Motor neuron (in vitro differentiated cells): Measurements from ENCODE around the gene SLC12A5. TPM values are rescaled to one million over a fixed set of nuclear protein-coding genes. Genes with fewer than 3 reads are reported as not detected.

ENCODE experiments used
- ATAC-seq, 8 experiments: fragments of 200-7000 bp; cut with Tn5 transposase; replicated peaks in 6 of 8; 2 replicates each; pipeline ENCODE4 v1.8.0; 2021; ENCODE audit warnings: mild to moderate bottlenecking in 8 of 8, moderate library complexity in 8 of 8
- H3K27ac ChIP-seq, 2 donors: fragments of 250-450 bp; sonication (Bioruptor Pico); 2 replicates each; pipeline ENCODE4 v1.9.0; 2021; ENCODE audit warnings: antibody characterized with exemption in 2 of 2, mild to moderate bottlenecking in 2 of 2, moderate library complexity in 1 of 2
- H3K4me1 ChIP-seq, 2 donors: fragments of 250-450 bp; sonication (Bioruptor Pico); replicated peaks in 1 of 2; 2 replicates each; pipeline ENCODE4 v1.6.1; 2021; ENCODE audit warnings: antibody characterized with exemption in 2 of 2, mild to moderate bottlenecking in 2 of 2, moderate library complexity in 1 of 2
- H3K4me3 ChIP-seq, 5 donors: fragments of 250-450 bp; sonication (Bioruptor Pico); 2 replicates each; pipeline ENCODE4 v1.9.0; 2021; ENCODE audit warnings: antibody characterized with exemption in 5 of 5, mild to moderate bottlenecking in 5 of 5, moderate library complexity in 4 of 5
- WGBS, 10 experiments: fragments of 450-650 bp; shearing (Covaris generic); methylation state at CpG; one replicate each; pipeline ENCODE4 v1.0.0; 2022; 5-methylcytosine and 5-hydroxymethylcytosine counted together
- in situ Hi-C, 9 experiments: fragments of 400-800 bp; cut with MboI; loops; one replicate each; pipeline ENCODE4 v1.15.0; 2021; ENCODE audit warnings: low sequenced_read_pairs in 9 of 9, low pct_unique_long_range_greater_than_20kb in 2 of 9; ENCODE audit not compliant: unreplicated experiment in 9 of 9
- total RNA-seq, 8 experiments: library from RNA; unstranded; fragments of 300-600 nt; gene quantifications; 2 replicates each; pipeline versions ENCODE4 v1.2.3 to v1.2.4, GENCODE V29; 2022

SLC12A5 gene
- total RNA-seq, 8 experiments from 2014 or later: 0.81 to 55.8 (median 25.1) TPM

DNA sequence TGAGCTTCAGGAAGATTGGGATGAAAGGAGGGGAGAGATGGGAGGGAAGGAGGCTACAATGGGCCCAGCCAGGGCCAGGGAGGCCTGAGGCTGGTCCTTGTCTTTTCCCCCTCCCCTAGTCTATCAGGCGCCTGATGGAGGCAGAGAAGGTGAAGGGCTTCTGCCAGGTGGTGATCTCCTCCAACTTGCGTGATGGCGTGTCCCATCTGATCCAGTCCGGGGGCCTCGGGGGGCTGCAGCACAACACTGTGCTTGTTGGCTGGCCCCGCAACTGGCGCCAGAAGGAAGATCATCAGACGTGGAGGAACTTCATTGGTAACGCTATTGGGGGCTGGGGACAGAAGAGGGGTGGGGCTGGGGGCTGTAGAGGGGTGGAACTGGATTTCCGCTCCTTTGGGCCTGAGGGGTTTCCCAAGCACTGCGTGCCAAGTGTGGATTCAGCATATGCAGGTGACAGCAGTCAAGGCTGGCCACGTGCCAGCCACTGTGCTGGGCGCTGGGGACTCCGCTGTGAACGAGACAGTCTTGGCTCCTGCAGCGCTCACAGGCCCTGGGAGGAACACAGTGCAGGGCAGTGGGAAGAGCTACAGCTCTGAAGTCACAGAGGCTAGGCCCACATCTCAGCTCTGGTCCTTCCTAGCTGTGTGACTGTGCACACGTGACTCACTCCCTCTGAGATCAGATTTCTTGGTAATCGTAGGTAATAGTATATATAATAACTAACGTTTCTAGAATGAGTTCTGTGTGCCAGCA lies 22.7 kb downstream of the SLC12A5 start:
- Histone ChIP-seq H3K4me1 (no peaks in the 10 kb centered on the region), H3K4me3 (no peak overlapping the region), H3K27ac (no peak overlapping the region)
- WGBS, 10 experiments: 13 to 73% (median 59%) methylated on average over 1 to 9 of the region's 19 CpGs; no CpG with 5 or more reads in 4 of the 10 experiments
- ATAC-seq: peak in 5 of 8 experiments; percentile 44 to 94 (median 60)
- in situ Hi-C loops: no loop called here

- no peak for ATAC-seq
- Histone ChIP-seq H3K27ac (no peak overlapping the region), H3K4me1 (peaks cover 0 to 14% of the 10 kb centered on the region in 2 donors), H3K4me3 (no peak overlapping the region)
- in situ Hi-C loops: no loop called here
- 60 to 84% (median 66%) methylated on average over 1 to 5 of the region's 8 CpGs; no CpG with 5 or more reads in 5 of the 10 experiments for WGBS, 10 experiments
Measured at GRCh38 chr20:46053416-46053815, 24.4 kb downstream of the SLC12A5 start.

- peaks cover under 1 to 18% of the 10 kb centered on the region in 2 donors for H3K4me1 ChIP-seq
- in situ Hi-C loops: no loop called here
- no peak overlapping the region for H3K4me3 ChIP-seq
- WGBS, 10 experiments: 6 to 53% (median 21%) methylated on average over 1 to 6 of the region's 6 CpGs; no CpG with 5 or more reads in 4 of the 10 experiments
- no peak overlapping the region for H3K27ac ChIP-seq
- ATAC-seq: no peak
Measured at GRCh38 chr20:46054606-46055005, 25.6 kb downstream of the SLC12A5 start.

DNA sequence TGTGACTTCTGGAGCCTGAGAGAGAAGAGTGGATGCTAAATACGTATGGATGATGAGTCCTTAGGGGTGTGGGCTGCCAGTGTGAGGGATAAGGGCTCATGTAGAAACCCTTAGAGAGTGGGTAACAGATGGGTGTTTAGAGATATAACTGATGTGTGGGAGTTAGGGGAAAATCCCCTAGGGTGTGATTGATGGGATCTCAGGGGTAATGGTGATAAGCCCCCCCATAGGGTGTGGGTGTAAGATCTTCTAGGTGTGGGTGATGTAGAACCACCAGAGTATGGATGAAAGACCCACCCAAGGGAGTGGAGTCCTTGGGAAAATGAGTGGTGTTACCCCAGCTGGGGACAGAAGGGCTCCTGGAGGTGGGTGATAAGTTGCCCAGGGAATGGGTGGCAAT lies 26.3 kb downstream of the SLC12A5 start:
- no peak for ATAC-seq
- WGBS, 10 experiments: 14 to 40% (median 30%) methylated on average over 1 of the region's 1 CpG; no CpG with 5 or more reads in 6 of the 10 experiments
- H3K4me3 ChIP-seq: no peak overlapping the region
- H3K4me1 ChIP-seq: peaks cover 2 to 18% of the 10 kb centered on the region in 2 donors
- in situ Hi-C loops: no loop called here
- H3K27ac ChIP-seq: no peak overlapping the region

GRCh38 chr20:46056027-46056833 lies 27.2 kb downstream of the SLC12A5 start:
- 20 to 92% (median 52%) methylated on average over 1 to 3 of the region's 15 CpGs; no CpG with 5 or more reads in 2 of the 10 experiments for WGBS, 10 experiments
- ATAC-seq: no peak
- H3K27ac ChIP-seq: no peak overlapping the region
- H3K4me1 ChIP-seq: peaks cover 2 to 18% of the 10 kb centered on the region in 2 donors
- no peak overlapping the region for H3K4me3 ChIP-seq
- in situ Hi-C loops: no loop called here

DNA sequence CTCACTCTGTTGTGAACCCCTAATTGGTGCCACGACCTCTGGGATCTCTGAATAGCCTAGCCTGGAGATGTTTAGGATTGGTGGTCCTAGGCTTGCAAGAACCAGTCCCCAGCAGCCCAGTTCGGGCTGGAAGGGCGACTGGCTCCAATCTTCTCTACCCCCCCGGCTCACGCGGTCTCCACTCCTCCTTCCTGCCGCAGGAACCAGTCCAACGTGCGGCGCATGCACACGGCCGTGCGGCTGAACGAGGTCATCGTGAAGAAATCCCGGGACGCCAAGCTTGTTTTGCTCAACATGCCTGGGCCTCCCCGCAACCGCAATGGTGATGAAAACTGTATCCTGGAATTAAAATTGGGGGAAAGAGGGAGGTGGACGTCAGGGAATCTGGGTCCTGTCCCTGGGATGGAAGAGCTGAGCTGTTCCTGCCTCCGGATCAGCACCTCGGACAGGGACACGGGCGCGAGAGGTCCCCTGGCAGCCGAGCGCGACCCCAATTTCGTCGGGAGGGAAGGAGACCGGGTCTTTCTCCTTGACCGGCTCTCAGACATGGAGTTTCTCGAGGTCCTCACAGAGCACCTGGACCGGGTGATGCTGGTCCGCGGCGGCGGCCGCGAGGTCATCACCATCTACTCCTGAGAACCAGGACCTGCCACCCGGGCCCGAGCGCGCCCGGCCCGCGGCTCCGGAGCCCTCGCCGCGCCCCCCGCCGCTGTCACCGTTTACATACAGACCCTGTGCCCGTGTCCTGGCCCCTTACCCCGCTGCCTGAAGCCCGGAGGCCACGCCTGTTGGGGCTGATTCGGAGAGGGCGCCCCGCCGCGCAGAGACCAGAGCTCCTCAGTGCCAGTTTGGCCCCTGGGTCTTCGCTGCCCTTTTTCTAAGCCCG lies 28.2 kb downstream of the SLC12A5 start:
- no peak overlapping the region for H3K27ac ChIP-seq
- 9 to 80% (median 33%) methylated on average over 1 to 14 of the region's 65 CpGs; no CpG with 5 or more reads in 5 of the 10 experiments for WGBS, 10 experiments
- peak in 7 of 8 experiments; percentile 3 to 34 (median 8) for ATAC-seq
- H3K4me3 ChIP-seq: peak overlapping the region in 2 of 5 donors; percentile 5 to 21
- peaks cover 2 to 18% of the 10 kb centered on the region in 2 donors for H3K4me1 ChIP-seq
- in situ Hi-C loops: no loop called here

DNA sequence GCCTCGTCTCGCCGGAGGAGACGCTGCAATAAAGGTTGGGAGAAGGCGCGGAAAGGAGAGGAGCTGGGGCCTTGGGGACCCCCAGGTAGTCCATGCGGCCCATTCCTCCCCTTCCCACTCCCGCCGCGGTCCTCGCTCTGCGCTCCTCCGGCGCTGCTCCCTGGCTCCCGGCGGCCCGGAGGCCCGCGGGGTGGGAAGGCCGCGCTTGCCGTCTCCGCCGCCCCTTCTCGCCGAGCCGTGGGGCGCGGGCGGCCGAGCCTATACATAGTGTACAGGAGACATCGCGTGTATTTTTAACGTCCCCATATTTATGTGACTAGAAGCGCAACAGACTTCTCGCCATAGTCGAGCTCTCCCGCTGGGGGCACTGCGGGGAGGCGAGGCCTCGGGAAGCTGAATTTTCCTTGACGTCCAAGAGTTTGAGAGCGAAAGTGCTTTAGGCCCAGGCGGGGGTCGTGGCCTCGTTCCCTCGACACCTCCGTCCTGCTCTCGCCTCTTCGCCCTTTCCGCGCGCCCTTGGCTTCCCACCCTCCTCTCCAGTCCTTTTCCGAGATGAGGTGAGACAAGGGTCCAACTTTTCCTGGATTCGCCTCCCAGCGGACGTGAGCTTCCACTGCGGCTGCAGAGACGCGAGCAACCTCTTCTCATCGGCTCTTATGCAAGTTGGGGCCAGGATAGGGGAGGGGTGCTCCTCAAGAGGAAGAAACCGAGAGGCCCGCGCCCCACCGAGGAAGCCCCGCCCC lies 29.0 kb downstream of the SLC12A5 start:
- in situ Hi-C loops: no loop called here
- WGBS, 10 experiments: 0 to 80% (median 18%) methylated on average over 1 to 16 of the region's 66 CpGs; no CpG with 5 or more reads in 3 of the 10 experiments
- H3K27ac ChIP-seq: no peak overlapping the region
- peak; percentile 54 to 88 (median 73) for ATAC-seq
- peaks cover 2 to 18% of the 10 kb centered on the region in 2 donors for H3K4me1 ChIP-seq
- peak overlapping the region in 3 of 5 donors; percentile 5 to 21 (median 9) for H3K4me3 ChIP-seq

DNA sequence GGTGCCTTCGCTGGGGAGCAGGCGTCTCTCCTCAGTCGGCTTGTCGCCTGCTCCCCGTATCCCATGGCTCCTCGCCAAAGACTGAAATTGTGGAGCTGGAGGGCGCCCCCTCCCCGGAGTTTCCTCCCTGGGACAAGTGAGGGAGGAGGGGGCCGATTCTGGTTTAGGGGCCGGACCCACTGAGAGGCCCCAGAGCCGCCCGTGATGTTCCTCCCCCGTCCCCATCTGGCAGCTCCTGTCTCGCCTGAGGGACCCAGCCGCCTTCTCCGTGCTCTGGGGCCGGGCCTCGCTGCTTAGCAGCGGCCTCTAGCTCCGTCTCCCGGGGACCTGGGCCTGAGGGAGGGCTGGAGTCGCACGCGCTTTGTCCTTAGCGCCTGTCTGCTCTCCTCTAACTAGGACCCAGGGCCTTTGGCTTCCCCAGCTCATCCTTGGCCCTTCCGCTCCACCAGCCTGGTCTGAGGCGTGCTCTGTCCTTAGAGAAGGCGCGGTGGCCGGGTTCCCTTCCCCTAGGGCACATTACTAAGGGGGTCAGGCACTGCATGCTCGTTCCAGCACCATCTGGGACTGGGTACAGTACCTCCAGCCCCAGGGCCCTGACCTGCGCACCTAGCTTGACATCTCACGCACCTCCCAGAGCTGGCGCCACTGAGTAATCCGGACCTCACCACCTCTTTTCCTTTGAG lies 29.7 kb downstream of the SLC12A5 start:
- Histone ChIP-seq H3K4me1 (peaks cover 2 to 18% of the 10 kb centered on the region in 2 donors), H3K4me3 (peak overlapping the region in 3 of 5 donors; percentile 5 to 21 (median 9)), H3K27ac (no peak overlapping the region)
- WGBS, 10 experiments: 0 to 27% (median 12%) methylated on average over 1 to 6 of the region's 35 CpGs; no CpG with 5 or more reads in 6 of the 10 experiments
- ATAC-seq: peak; percentile 50 to 85 (median 80)
- in situ Hi-C loops: no loop called here

GRCh38 chr20:46060301-46060881 lies 31.4 kb downstream of the SLC12A5 start:
- Histone ChIP-seq H3K4me3 (no peak overlapping the region), H3K4me1 (peaks cover 2 to 18% of the 10 kb centered on the region in 2 donors), H3K27ac (no peak overlapping the region)
- WGBS, 10 experiments: 80 to 100% (median 86%) methylated on average over 1 to 2 of the region's 2 CpGs; no CpG with 5 or more reads in 3 of the 10 experiments
- in situ Hi-C loops: no loop called here
- ATAC-seq: no peak

DNA sequence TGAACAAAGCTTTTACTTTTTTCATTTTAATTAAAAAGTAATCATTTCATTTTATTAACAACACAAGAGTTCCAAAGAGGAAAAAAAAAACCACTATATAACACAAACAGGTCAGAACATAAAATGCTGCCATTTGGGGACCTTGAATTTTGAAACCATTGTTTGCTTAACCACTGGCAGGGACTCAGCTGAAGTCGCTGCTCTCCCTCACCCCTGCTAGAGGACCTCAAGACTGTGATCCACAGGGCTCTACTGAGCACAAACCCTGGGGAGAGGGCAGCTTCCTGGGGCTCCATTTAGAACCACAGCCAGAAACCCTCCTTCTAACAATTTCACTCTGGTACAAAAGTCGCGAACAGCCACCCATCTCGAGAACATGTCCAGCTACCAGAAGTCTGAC lies 32.0 kb downstream of the SLC12A5 start:
- 50 to 100% (median 80%) methylated on average over 1 to 3 of the region's 4 CpGs; no CpG with 5 or more reads in 5 of the 10 experiments for WGBS, 10 experiments
- in situ Hi-C loops: no loop called here
- no peak overlapping the region for H3K4me3 ChIP-seq
- no peak overlapping the region for H3K27ac ChIP-seq
- no peak for ATAC-seq
- peaks cover 2 to 18% of the 10 kb centered on the region in 2 donors for H3K4me1 ChIP-seq

DNA sequence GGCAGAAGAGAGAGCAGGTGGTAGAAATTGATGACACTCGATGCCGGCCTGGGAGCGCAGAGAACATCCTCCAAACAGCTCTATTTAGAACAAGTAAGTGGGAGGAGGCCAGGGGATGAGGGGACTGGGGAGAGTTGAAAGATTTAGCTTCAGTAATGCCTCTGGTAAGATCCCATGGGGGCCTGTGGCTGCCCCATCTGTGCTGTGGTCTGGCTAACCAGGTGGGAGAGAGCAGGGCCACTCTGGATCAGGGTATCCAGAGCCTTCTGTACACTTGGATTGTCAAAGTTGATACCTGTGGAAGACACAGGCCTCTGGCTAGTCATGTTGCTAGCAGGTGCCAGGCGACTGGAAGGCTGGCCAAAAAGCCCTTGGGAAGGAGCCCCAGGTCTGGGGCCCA lies 33.1 kb downstream of the SLC12A5 start:
- 75 to 100% (median 97%) methylated on average over 1 to 4 of the region's 4 CpGs; no CpG with 5 or more reads in 6 of the 10 experiments for WGBS, 10 experiments
- H3K4me1 ChIP-seq: peaks cover 2 to 17% of the 10 kb centered on the region in 2 donors
- H3K27ac ChIP-seq: no peak overlapping the region
- no peak overlapping the region for H3K4me3 ChIP-seq
- in situ Hi-C loops: no loop called here
- no peak for ATAC-seq
